Hematopoietic multipotent progenitor cell treated with erythropoietin and hydrocortisone succinate and interleukin-3 and kit ligand, for 17 days (in vitro differentiated cells): ENCODE measurements around the gene MXRA7.

Experiments
- DNase-seq: peaks from one replicate; pipeline ENCODE4 v3.0.0-alpha.2; 2015; ENCODE audit warnings: low spot score

The MXRA7 gene

GRCh38 chr17:76696763-76697701, 13.7 kb downstream of the MXRA7 start:
- no peak for DNase-seq

GRCh38 chr17:76695059-76695831, 15.5 kb downstream of the MXRA7 start:
- no peak for DNase-seq

- no peak for DNase-seq
These were observed 19.2 kb downstream of the MXRA7 start for GRCh38 chr17:76691379-76692191.

- DNase-seq = no peak
These were observed 20.0 kb downstream of the MXRA7 start for GRCh38 chr17:76690596-76691280.

- no peak for DNase-seq
These were observed 20.9 kb downstream of the MXRA7 start for GRCh38 chr17:76689859-76690258.

- no peak for DNase-seq
These were observed 22.6 kb downstream of the MXRA7 start for GRCh38 chr17:76688165-76688622.

- no peak for DNase-seq
These were observed 23.2 kb downstream of the MXRA7 start for GRCh38 chr17:76687298-76688164.

- DNase-seq = no peak
These were observed 24.0 kb downstream of the MXRA7 start for GRCh38 chr17:76686538-76687297.

GRCh38 chr17:76685846-76686245, 24.9 kb downstream of the MXRA7 start:
- no peak for DNase-seq

GRCh38 chr17:76685366-76685765, 25.4 kb downstream of the MXRA7 start:
- no peak for DNase-seq

GRCh38 chr17:76684756-76685155, 26.0 kb downstream of the MXRA7 start:
- no peak for DNase-seq

- DNase-seq = no peak
These were observed 26.6 kb downstream of the MXRA7 start for GRCh38 chr17:76683921-76684745.

GRCh38 chr17:76683011-76683755, 27.6 kb downstream of the MXRA7 start:
- DNase-seq = no peak

- peak; percentile 51 for DNase-seq
These were observed 28.5 kb downstream of the MXRA7 start for GRCh38 chr17:76682296-76682695.

- peak; percentile 83 for DNase-seq
These were observed 29.3 kb downstream of the MXRA7 start for GRCh38 chr17:76681222-76682137.

GRCh38 chr17:76679239-76679638, 31.5 kb downstream of the MXRA7 start:
- DNase-seq = no peak

- no peak for DNase-seq
These were observed 32.4 kb downstream of the MXRA7 start for GRCh38 chr17:76678330-76678729.
